IMR-90 (cell line): ENCODE results near the gene RASSF7. TPM values are rescaled to one million over a fixed set of nuclear protein-coding genes. Genes with fewer than 3 reads are reported as not detected.

Source experiments
- ATAC-seq: fragments of 200-7000 bp; cut with Tn5 transposase; 2 replicates; pipeline ENCODE4 v1.9.1; 2020; ENCODE audit warnings: low read depth, mild to moderate bottlenecking, moderate library complexity
- BruUV-seq: library from RNA; stranded (reverse); fragments of 400-500 nt; replicated peaks from 2 replicates; lab custom pipeline; 2021; lab: Mats Ljungman, UMichigan
- CTCF ChIA-PET: fragments of 300-600 bp; formaldehyde crosslinking; extraction: SDS; loops from one replicate; lab custom pipeline; 2021; ENCODE audit warnings: antibody characterized with exemption; lab: Yijun Ruan, JAX
- POLR2A ChIA-PET: fragments of 300-600 bp; sonication (Branson Sonifier 250); formaldehyde crosslinking; loops from one replicate; lab custom pipeline; 2022; ENCODE audit warnings: antibody characterized with exemption; ENCODE audit not compliant: unreplicated experiment; lab: Charles Lee
- DNase-seq: peaks from one replicate; pipeline ENCODE4 v3.0.0; 2013
- H2AFZ ChIP-seq: replicated peaks from 2 replicates; pipeline ENCODE3; 2013; ENCODE audit warnings: low read length, mild to moderate bottlenecking; ENCODE audit not compliant: poor library complexity
- H2AK5ac ChIP-seq: 2 replicates; pipeline ENCODE4 v1.6.1; 2013; ENCODE audit warnings: low read depth, low read length, inconsistent platforms
- H2AK9ac ChIP-seq: replicated peaks from 2 replicates; pipeline ENCODE3; 2013; ENCODE audit warnings: mild to moderate bottlenecking, low read depth, low read length, moderate library complexity; ENCODE audit not compliant: poor library complexity
- H2BK120ac ChIP-seq: 2 replicates; pipeline ENCODE4 v1.6.1; 2013; ENCODE audit warnings: low read depth, low read length, inconsistent platforms
- H2BK15ac ChIP-seq: 3 replicates; pipeline ENCODE4 v1.6.1; 2013; ENCODE audit warnings: low read depth, low read length, inconsistent platforms
- H2BK20ac ChIP-seq: 2 replicates; pipeline ENCODE4 v1.6.1; 2013; ENCODE audit warnings: low read depth, mild to moderate bottlenecking, inconsistent platforms, low read length, moderate library complexity
- H2BK5ac ChIP-seq: 2 replicates; pipeline ENCODE4 v1.6.1; 2013; ENCODE audit warnings: mild to moderate bottlenecking, low read depth, low read length, inconsistent platforms; ENCODE audit not compliant: poor library complexity, severe bottlenecking
- H3K14ac ChIP-seq: replicated peaks from 2 replicates; pipeline ENCODE4 v1.6.1; 2013; ENCODE audit warnings: low read depth, low read length, inconsistent platforms
- H3K18ac ChIP-seq: 2 replicates; pipeline ENCODE4 v1.6.1; 2013; ENCODE audit warnings: low read depth, low read length, control low read depth
- H3K23ac ChIP-seq: 2 replicates; pipeline ENCODE4 v1.6.1; 2013; ENCODE audit warnings: low read depth, low read length, inconsistent platforms
- H3K27ac ChIP-seq: 2 replicates; pipeline ENCODE4 v1.5.1; 2013; ENCODE audit warnings: mild to moderate bottlenecking, control low read depth, low read length; ENCODE audit not compliant: insufficient read depth
- H3K27me3 ChIP-seq: 2 replicates; pipeline ENCODE4 v1.6.1; 2013; ENCODE audit warnings: low read length; ENCODE audit not compliant: control insufficient read depth, insufficient read depth
- H3K36me3 ChIP-seq: 2 replicates; pipeline ENCODE4 v1.6.1; 2013; ENCODE audit warnings: low read length, mixed read lengths; ENCODE audit not compliant: control insufficient read depth, insufficient read depth
- H3K4ac ChIP-seq: 2 replicates; pipeline ENCODE4 v1.6.1; 2013; ENCODE audit warnings: low read depth, low read length, inconsistent platforms
- H3K4me1 ChIP-seq: 2 replicates; pipeline ENCODE4 v1.6.1; 2013; ENCODE audit warnings: low read length, mixed read lengths; ENCODE audit not compliant: control insufficient read depth, insufficient read depth
- H3K4me2 ChIP-seq: 2 replicates; pipeline ENCODE4 v1.6.1; 2013; ENCODE audit warnings: low read depth, mild to moderate bottlenecking, control low read depth, low read length, moderate library complexity
- H3K4me3 ChIP-seq: 2 replicates; pipeline ENCODE4 v1.5.1; 2013; ENCODE audit warnings: low read depth, mild to moderate bottlenecking, control low read depth, low read length, moderate library complexity; ENCODE audit not compliant: insufficient read depth
- H3K56ac ChIP-seq: 2 replicates; pipeline ENCODE4 v1.6.1; 2013; ENCODE audit warnings: low read length, inconsistent platforms; ENCODE audit not compliant: insufficient read depth; ENCODE audit errors: extremely low read depth
- H3K79me1 ChIP-seq, 2 experiments: 2 replicates each; pipeline ENCODE4 v1.6.1; 2013; ENCODE audit warnings: low read length in 2 of 2, inconsistent platforms in 1 of 2, low read depth in 1 of 2
- H3K9ac ChIP-seq: 2 replicates; pipeline ENCODE4 v1.6.1; 2013; ENCODE audit warnings: low read depth, low read length, control low read depth
- H3K9me1 ChIP-seq: 2 replicates; pipeline ENCODE4 v1.6.1; 2013; ENCODE audit warnings: low read length, inconsistent platforms; ENCODE audit not compliant: insufficient read depth
- H3K9me3 ChIP-seq: 2 replicates; pipeline ENCODE4 v1.6.1; 2013; ENCODE audit warnings: low read length; ENCODE audit not compliant: control insufficient read depth, insufficient read depth
- H4K20me1 ChIP-seq: 2 replicates; pipeline ENCODE4 v1.6.1; 2013; ENCODE audit warnings: low read length, inconsistent platforms; ENCODE audit not compliant: insufficient read depth
- H4K5ac ChIP-seq: 2 replicates; pipeline ENCODE4 v1.6.1; 2013; ENCODE audit warnings: mild to moderate bottlenecking, low read depth, low read length, control low read depth
- H4K8ac ChIP-seq, 2 experiments: 2 replicates each; pipeline ENCODE4 v1.6.1; 2013; ENCODE audit warnings: low read depth in 2 of 2, low read length in 2 of 2, control low read depth in 1 of 2, inconsistent platforms in 1 of 2
- H4K91ac ChIP-seq: 2 replicates; pipeline ENCODE4 v1.6.1; 2013; ENCODE audit warnings: low read depth, low read length, inconsistent platforms; ENCODE audit not compliant: insufficient read depth
- BHLHE40 ChIP-seq: fragments of 150-350 bp; IDR thresholded peaks from 2 replicates; pipeline ENCODE4 v1.6.1; 2016; ENCODE audit warnings: mild to moderate bottlenecking, low read depth, low read length
- CEBPB ChIP-seq: IDR thresholded peaks from 2 replicates; pipeline ENCODE4 v1.6.1; 2012; ENCODE audit warnings: low read depth, low read length, improper control_type of control experiment
- FOS ChIP-seq: fragments of 150-350 bp; IDR thresholded peaks from 2 replicates; pipeline ENCODE4 v1.6.1; 2016; ENCODE audit warnings: low read depth, low read length
- MAZ ChIP-seq: IDR thresholded peaks from 2 replicates; pipeline ENCODE4 v1.6.1; 2012; ENCODE audit warnings: low read depth, mild to moderate bottlenecking, low read length, improper control_type of control experiment, moderate library complexity, borderline replicate concordance
- NFE2L2 ChIP-seq: fragments of 150-350 bp; IDR thresholded peaks from 2 replicates; pipeline ENCODE4 v1.6.1; 2016; ENCODE audit warnings: low read depth, mild to moderate bottlenecking, low read length
- POLR2A ChIP-seq: IDR thresholded peaks from 2 replicates; pipeline ENCODE4 v1.6.1; 2012; ENCODE audit warnings: mild to moderate bottlenecking, low read depth, low read length
- RCOR1 ChIP-seq: IDR thresholded peaks from 2 replicates; pipeline ENCODE4 v1.6.1; 2012; ENCODE audit warnings: mild to moderate bottlenecking, low read length, improper control_type of control experiment; ENCODE audit not compliant: insufficient replicate concordance
- WGBS, 2 experiments: methylation state at CpG; one replicate each; pipeline versions ENCODE4 v1.1.5 to v1.1.7; 2013; ENCODE audit warnings: missing lambda C conversion rate in 2 of 2; ENCODE audit not compliant: insufficient read length in 1 of 2; ENCODE audit errors: extremely low coverage in 2 of 2; 5-methylcytosine and 5-hydroxymethylcytosine counted together
- dilution Hi-C: fragments of 300-500 bp; cut with HindIII; formaldehyde crosslinking; loops from one replicate; pipeline ENCODE4 v1.14.3; 2018; ENCODE audit warnings: low sequenced_read_pairs; ENCODE audit not compliant: unreplicated experiment
- in situ Hi-C: fragments of 300-500 bp; cut with MboI; formaldehyde crosslinking; loops from 3 replicates; pipeline ENCODE4 v1.14.3; 2019; ENCODE audit warnings: low sequenced_read_pairs, inconsistent platforms, mixed read lengths
- intact Hi-C: fragments of 100-400 bp; cut with micrococcal nuclease; formaldehyde crosslinking; loops from 2 replicates; pipeline ENCODE4 v1.10.0; 2022
- polyA plus RNA-seq, 3 experiments: library from polyadenylated mRNA; depleted of rRNA; stranded (reverse); fragments of >200 nt; gene quantifications; 2 replicates each; pipeline ENCODE4 v1.2.3, GENCODE V29; 2012; ENCODE audit warnings: low replicate concordance in 1 of 3
- total RNA-seq: library from RNA; depleted of rRNA; stranded (reverse); fragments of >200 nt; gene quantifications from 2 replicates; pipeline ENCODE4 v1.2.3, GENCODE V29; 2012
- TF ChIP-seq, protein P1 (sequence below): fragments of 150-350 bp; IDR thresholded peaks from 2 replicates; pipeline ENCODE4 v1.6.1; 2017; ENCODE audit warnings: mild to moderate bottlenecking, antibody characterized with exemption, low read length, low read depth

RASSF7 gene
- total and polyA plus RNA-seq, 2 of the 4 experiments (the other 2 are of a cell fraction), result 6.8 to 18.5 TPM

DNA sequence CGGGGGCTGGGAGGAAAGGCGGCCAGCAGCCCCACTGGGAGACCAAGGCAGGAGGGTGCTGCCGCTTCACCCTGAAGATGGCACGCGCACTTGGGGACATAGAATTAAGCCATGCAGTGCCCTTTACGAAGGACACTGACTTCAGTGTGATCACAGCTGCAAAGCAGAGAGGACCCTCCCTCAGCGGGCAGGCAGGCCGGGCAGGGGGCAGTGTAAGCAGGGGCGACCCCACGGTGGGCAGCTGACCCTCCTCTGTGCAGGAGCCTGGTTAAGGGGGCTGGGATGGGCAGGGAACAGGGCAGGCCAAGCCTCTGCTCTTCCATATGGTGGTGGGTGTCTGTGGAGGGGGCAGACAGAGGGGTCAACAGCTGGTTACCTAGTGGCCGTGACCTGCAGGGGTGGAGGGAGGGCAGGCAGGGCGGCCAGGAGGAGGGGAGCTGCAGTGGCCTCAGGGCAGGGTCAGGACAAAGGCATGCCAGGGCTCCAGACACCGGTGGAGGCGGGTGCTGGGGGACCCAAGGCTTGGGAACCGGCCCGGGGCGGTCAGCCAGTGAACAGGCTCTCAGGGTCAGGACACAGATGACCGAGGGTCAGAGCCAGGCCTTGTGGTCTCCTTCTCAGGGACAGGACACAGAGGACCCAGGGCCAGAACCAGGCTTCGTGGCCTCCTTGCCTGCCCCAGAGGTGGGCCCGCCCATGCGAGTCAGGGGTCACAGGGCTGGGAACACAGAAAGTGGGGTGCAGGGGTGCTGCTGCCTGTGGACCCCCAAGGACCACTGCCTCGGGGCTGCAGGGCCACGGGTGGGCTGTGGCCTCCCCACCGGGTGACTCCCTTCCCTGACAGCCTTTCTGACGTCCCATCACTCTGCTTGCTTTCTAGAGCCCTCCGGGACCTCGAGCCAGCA is 7.4 kb upstream of the RASSF7 start:
- Histone ChIP-seq H3K4me1 (peaks cover 2% of the 10 kb centered on the region; the same call in 1 of the 2 replicates), H3K36me3 (peaks cover 2% of the 10 kb centered on the region; the same call in 1 of the 2 replicates), H3K9me1 (no peaks in the 10 kb centered on the region), H3K4me3 (no peak overlapping the region), H4K91ac (no peak overlapping the region), H2AK9ac (no peak overlapping the region), H3K14ac (no peak overlapping the region), H3K4me2 (no peak overlapping the region), H2BK20ac (no peak overlapping the region), H3K27me3 (peaks cover 49% of the 10 kb centered on the region), H3K9me3 (no peaks in the 10 kb centered on the region), H3K9ac (no peak overlapping the region), H3K18ac (no peak overlapping the region), H3K27ac (no peak overlapping the region), H2AK5ac (no peak overlapping the region), H4K20me1 (peaks cover 6% of the 10 kb centered on the region; the same call in 1 of the 2 replicates), H4K8ac (no peak overlapping the region), H3K23ac (no peak overlapping the region), H2BK15ac (no peak overlapping the region), H2BK120ac (no peak overlapping the region), H4K5ac (no peak overlapping the region), H3K79me1 (no peaks in the 10 kb centered on the region), H3K4ac (no peak overlapping the region), H2BK5ac (no peak overlapping the region), H2AFZ (peak overlapping the region; percentile 43), H3K56ac (no peak overlapping the region)
- ChIA-PET POLR2A (no interaction called here), CTCF (no interaction called here)
- ATAC-seq (no peak), DNase-seq (no peak)
- 81% methylated on average over 7 of the region's 27 CpGs; no CpG with 5 or more reads in 1 of the 2 experiments for WGBS, 2 experiments
- dilution Hi-C loops, result no loop called here
- in situ Hi-C loops, result no loop called here
- BruUV-seq, result no TSS peak
- intact Hi-C loops, result loop anchor here (10.0 kb wide), 1 partner anchor 171 kb away; no protein-coding TSS in a partner anchor
- TF ChIP-seq FOS (no peak), POLR2A (no peak), BHLHE40 (no peak), NFE2L2 (no peak), MAZ (no peak), RCOR1 (no peak), CEBPB (no peak)
- TF ChIP-seq, protein P1, sequence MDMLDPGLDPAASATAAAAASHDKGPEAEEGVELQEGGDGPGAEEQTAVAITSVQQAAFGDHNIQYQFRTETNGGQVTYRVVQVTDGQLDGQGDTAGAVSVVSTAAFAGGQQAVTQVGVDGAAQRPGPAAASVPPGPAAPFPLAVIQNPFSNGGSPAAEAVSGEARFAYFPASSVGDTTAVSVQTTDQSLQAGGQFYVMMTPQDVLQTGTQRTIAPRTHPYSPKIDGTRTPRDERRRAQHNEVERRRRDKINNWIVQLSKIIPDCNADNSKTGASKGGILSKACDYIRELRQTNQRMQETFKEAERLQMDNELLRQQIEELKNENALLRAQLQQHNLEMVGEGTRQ, result no peak
